GM12874 (cell line): ENCODE measurements around the gene DCHS1.
A peak's percentile ranks its signal among the peaks of the same experiment; 100 is the strongest.

Experiments
- CTCF ChIP-seq: IDR thresholded peaks from 2 replicates; pipeline ENCODE4 v1.5.1; 2011; ENCODE audit warnings: low read depth, mild to moderate bottlenecking, control low read depth, low read length, moderate library complexity; ENCODE audit not compliant: insufficient read depth

The DCHS1 gene

GRCh38 chr11:6655790-6656583 is at the start of gene DCHS1:
DCHS1 (minus strand) TSS chr11:6655809; CDS start chr11:6641613, 14,196 bp downstream.
- no peak for TF ChIP-seq CTCF

GRCh38 chr11:6703247-6704063 is 47.8 kb upstream of the DCHS1 start:
- TF ChIP-seq CTCF = peak; percentile 25; the same call in 1 of the 2 replicates

- TF ChIP-seq CTCF = no peak
Observed at GRCh38 chr11:6695377-6695776, 39.8 kb upstream of the DCHS1 start.

- TF ChIP-seq CTCF = no peak
Observed at GRCh38 chr11:6694229-6694535, 38.6 kb upstream of the DCHS1 start.

- TF ChIP-seq CTCF = no peak
Observed at GRCh38 chr11:6693342-6694228, 38.0 kb upstream of the DCHS1 start.

GRCh38 chr11:6692128-6692527 is 36.5 kb upstream of the DCHS1 start:
- TF ChIP-seq CTCF = no peak

- no peak for TF ChIP-seq CTCF
Observed at GRCh38 chr11:6687876-6688275, 32.3 kb upstream of the DCHS1 start.
